ENCODE results near the gene L3MBTL1. TPM values are rescaled to one million over a fixed set of nuclear protein-coding genes. Genes with fewer than 3 reads are reported as not detected.

Gene L3MBTL1
- total RNA-seq, 1 experiment from 2014 or later: 24.9 TPM

DNA sequence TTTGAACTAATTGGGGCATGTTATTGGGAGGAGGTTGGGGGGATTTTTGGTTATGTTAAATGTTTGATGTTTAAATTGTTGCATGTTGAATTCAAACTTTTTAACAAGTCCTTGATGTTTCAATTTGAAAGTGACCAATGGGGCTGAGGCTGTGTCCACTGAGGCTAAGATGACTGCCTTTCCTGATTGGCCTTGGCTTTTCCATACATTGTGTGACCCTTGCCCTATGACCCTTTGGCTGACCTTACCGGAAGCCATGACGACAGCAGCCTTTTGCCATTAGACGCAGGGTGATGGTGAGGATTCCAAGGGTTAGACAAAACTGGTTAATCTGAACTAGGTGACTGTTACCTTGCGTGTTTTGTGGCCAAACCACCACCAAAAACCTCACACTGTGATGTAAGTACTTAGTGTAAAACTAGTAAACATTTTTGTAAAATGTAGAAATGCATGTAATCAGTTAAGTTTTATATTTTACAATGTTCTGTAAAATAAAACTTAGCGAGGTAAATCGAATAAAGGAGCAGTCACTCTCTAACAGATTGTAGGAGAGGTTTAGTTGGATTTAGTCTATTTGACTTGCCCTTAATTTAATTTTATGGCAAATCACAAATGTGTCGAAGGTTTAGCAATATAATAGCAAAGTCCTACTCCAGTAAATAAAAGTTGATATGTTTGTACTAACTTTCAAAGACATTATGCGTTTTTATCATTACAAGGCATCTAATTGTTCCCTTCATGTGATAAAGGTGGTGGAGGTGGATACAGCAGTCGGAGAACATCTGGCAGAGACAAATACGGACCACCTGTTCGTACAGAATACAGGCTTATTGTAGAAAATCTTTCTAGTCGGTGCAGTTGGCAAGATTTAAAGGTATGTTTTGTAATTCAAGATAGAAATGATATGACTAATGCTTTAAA lies 48.2 kb upstream of the L3MBTL1 start:
- TSS peak; percentile 77 for BruUV-seq (replicated peaks)

GRCh38 chr20:43460172-43460829 lies 47.2 kb upstream of the L3MBTL1 start:
- peaks cover 13% of the 10 kb centered on the region; the same call in 1 of the 2 replicates for H3K4me1 ChIP-seq (ENCODE audit: control insufficient read depth, insufficient read depth, low read length)
- TF ChIP-seq TCF7L2 (IDR thresholded peaks at IDR 0.05; ENCODE audit: low read depth, low read length): no peak
- TF ChIP-seq SIN3A (IDR thresholded peaks at IDR 0.05; ENCODE audit: borderline replicate concordance, insufficient read depth, low read depth, low read length): no peak
- TF ChIP-seq, protein P1, sequence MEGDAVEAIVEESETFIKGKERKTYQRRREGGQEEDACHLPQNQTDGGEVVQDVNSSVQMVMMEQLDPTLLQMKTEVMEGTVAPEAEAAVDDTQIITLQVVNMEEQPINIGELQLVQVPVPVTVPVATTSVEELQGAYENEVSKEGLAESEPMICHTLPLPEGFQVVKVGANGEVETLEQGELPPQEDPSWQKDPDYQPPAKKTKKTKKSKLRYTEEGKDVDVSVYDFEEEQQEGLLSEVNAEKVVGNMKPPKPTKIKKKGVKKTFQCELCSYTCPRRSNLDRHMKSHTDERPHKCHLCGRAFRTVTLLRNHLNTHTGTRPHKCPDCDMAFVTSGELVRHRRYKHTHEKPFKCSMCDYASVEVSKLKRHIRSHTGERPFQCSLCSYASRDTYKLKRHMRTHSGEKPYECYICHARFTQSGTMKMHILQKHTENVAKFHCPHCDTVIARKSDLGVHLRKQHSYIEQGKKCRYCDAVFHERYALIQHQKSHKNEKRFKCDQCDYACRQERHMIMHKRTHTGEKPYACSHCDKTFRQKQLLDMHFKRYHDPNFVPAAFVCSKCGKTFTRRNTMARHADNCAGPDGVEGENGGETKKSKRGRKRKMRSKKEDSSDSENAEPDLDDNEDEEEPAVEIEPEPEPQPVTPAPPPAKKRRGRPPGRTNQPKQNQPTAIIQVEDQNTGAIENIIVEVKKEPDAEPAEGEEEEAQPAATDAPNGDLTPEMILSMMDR (IDR thresholded peaks at IDR 0.05): no peak
- TF ChIP-seq, protein P2, sequence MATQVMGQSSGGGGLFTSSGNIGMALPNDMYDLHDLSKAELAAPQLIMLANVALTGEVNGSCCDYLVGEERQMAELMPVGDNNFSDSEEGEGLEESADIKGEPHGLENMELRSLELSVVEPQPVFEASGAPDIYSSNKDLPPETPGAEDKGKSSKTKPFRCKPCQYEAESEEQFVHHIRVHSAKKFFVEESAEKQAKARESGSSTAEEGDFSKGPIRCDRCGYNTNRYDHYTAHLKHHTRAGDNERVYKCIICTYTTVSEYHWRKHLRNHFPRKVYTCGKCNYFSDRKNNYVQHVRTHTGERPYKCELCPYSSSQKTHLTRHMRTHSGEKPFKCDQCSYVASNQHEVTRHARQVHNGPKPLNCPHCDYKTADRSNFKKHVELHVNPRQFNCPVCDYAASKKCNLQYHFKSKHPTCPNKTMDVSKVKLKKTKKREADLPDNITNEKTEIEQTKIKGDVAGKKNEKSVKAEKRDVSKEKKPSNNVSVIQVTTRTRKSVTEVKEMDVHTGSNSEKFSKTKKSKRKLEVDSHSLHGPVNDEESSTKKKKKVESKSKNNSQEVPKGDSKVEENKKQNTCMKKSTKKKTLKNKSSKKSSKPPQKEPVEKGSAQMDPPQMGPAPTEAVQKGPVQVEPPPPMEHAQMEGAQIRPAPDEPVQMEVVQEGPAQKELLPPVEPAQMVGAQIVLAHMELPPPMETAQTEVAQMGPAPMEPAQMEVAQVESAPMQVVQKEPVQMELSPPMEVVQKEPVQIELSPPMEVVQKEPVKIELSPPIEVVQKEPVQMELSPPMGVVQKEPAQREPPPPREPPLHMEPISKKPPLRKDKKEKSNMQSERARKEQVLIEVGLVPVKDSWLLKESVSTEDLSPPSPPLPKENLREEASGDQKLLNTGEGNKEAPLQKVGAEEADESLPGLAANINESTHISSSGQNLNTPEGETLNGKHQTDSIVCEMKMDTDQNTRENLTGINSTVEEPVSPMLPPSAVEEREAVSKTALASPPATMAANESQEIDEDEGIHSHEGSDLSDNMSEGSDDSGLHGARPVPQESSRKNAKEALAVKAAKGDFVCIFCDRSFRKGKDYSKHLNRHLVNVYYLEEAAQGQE (IDR thresholded peaks at IDR 0.05; ENCODE audit: insufficient read depth in 1 of 2, low read depth in 2 of 2, low read length in 1 of 2): no peak
- no peak for TF ChIP-seq POLR2AphosphoS5 (IDR thresholded peaks at IDR 0.05; ENCODE audit: low read depth, low read length)
- in situ Hi-C loops (cut with HindIII; ENCODE audit: low pct_unique_long_range_greater_than_20kb, low sequenced_read_pairs) (no loop called here), intact Hi-C loops (cut with micrococcal nuclease; ENCODE audit: unreplicated experiment) (no loop called here)
- DNase-seq (ENCODE audit: low read depth, low spot score) (no peak), ATAC-seq (no peak)
- H3K4me3 ChIP-seq (ENCODE audit: low read depth in 2 of 2, low read length in 2 of 2): no peak overlapping the region
- H3K9me3 ChIP-seq (ENCODE audit: control insufficient read depth, insufficient read depth, low read depth, low read length): no peaks in the 10 kb centered on the region
- BruUV-seq (replicated peaks): no TSS peak
- ChIA-PET CTCF (no interaction called here), POLR2A (interaction anchor here (0.7 kb wide), 1 partner anchor 620 kb away, joined by 9 read pairs; no protein-coding TSS in a partner anchor)
- peaks cover 58% of the 10 kb centered on the region for H3K36me3 ChIP-seq (ENCODE audit: control insufficient read depth, insufficient read depth, low read length)
- H3K27me3 ChIP-seq (ENCODE audit: control insufficient read depth, insufficient read depth, low read length): no peaks in the 10 kb centered on the region
- H3K27ac ChIP-seq (ENCODE audit: low read length): no peak overlapping the region

More for the DNA sequence above, 48.2 kb upstream of the L3MBTL1 start:
- H3K4me1 ChIP-seq (ENCODE audit: control insufficient read depth, insufficient read depth, low read length): peaks cover 13% of the 10 kb centered on the region; the same call in 1 of the 2 replicates
- ChIA-PET CTCF (interaction anchor here (0.7 kb wide), 1 partner anchor 15 kb away, joined by 3 read pairs; no protein-coding TSS in a partner anchor), POLR2A (no interaction called here)
- H3K36me3 ChIP-seq (ENCODE audit: control insufficient read depth, insufficient read depth, low read length): peaks cover 55% of the 10 kb centered on the region
- H3K27me3 ChIP-seq (ENCODE audit: control insufficient read depth, insufficient read depth, low read length): no peaks in the 10 kb centered on the region
- peak overlapping the region; percentile 75 for H3K27ac ChIP-seq (ENCODE audit: low read length)
- H3K4me3 ChIP-seq (ENCODE audit: low read depth in 2 of 2, low read length in 2 of 2): peak overlapping the region; percentile 82 to 87
- in situ Hi-C loops (cut with HindIII; ENCODE audit: low pct_unique_long_range_greater_than_20kb, low sequenced_read_pairs): no loop called here
- DNase-seq (ENCODE audit: low read depth, low spot score): no peak
- TF ChIP-seq SIN3A (IDR thresholded peaks at IDR 0.05; ENCODE audit: borderline replicate concordance, insufficient read depth, low read depth, low read length): no peak
- TF ChIP-seq POLR2AphosphoS5 (IDR thresholded peaks at IDR 0.05; ENCODE audit: low read depth, low read length): 0 out of 2 replicates have a peak, but pooled peaks have one; percentile 12
- ATAC-seq: no peak
- intact Hi-C loops (cut with micrococcal nuclease; ENCODE audit: unreplicated experiment): no loop called here
- H3K9me3 ChIP-seq (ENCODE audit: control insufficient read depth, insufficient read depth, low read depth, low read length): no peaks in the 10 kb centered on the region

Measured in Panc1 (cell line).